Ishikawa (cell line): ENCODE results near the gene CCDC51.

Experiments used
- CREB1 ChIP-seq: IDR thresholded peaks from 2 replicates; pipeline ENCODE4 v1.6.1; 2012; ENCODE audit warnings: low read depth
- EGR1 ChIP-seq: IDR thresholded peaks from 2 replicates; pipeline ENCODE4 v1.6.1; 2012
- TAF1 ChIP-seq: IDR thresholded peaks from 2 replicates; pipeline ENCODE4 v1.6.1; 2012; ENCODE audit warnings: low read depth, mild to moderate bottlenecking

- TF ChIP-seq TAF1: no peak
- TF ChIP-seq CREB1: no peak
- no peak for TF ChIP-seq EGR1
Measured at GRCh38 chr3:48408823-48409281, 31.1 kb downstream of the CCDC51 start.
